SU-DHL-6 (cell line): ENCODE measurements around the gene ARHGAP27.

Source experiments
- H2AFZ ChIP-seq: fragments of 200-600 bp; sonication (generic); 2 replicates; pipeline ENCODE4 v1.6.1; 2014; ENCODE audit warnings: low read depth, mild to moderate bottlenecking, moderate library complexity, mixed read lengths, antibody characterized with exemption, low read length; ENCODE audit not compliant: severe bottlenecking
- H3F3A ChIP-seq: fragments of 200-600 bp; shearing (Covaris generic); 2 replicates; pipeline ENCODE4 v1.6.0; 2016; ENCODE audit warnings: antibody characterized with exemption, mild to moderate bottlenecking; ENCODE audit not compliant: insufficient read depth
- H3K27ac ChIP-seq: fragments of 200-600 bp; sonication (generic); 2 replicates; pipeline ENCODE4 v1.5.1; 2016; ENCODE audit warnings: low read depth, mild to moderate bottlenecking, low read length, moderate library complexity, mixed read lengths
- H3K27me3 ChIP-seq: fragments of 200-600 bp; sonication (generic), shearing (Covaris generic); 2 replicates; pipeline ENCODE4 v1.6.0; 2014; ENCODE audit warnings: mild to moderate bottlenecking, low read length
- H3K36me3 ChIP-seq: fragments of 200-600 bp; sonication (generic); 2 replicates; pipeline ENCODE4 v1.6.1; 2014; ENCODE audit warnings: mild to moderate bottlenecking, low read length, mixed read lengths
- H3K4me2 ChIP-seq: fragments of 300-600, 200-600 bp; shearing (Covaris generic), sonication (generic); 2 replicates; pipeline ENCODE4 v1.6.0; 2014; ENCODE audit warnings: low read length, low read depth, mild to moderate bottlenecking; ENCODE audit not compliant: poor library complexity, severe bottlenecking
- H3K4me3 ChIP-seq: fragments of 200-600 bp; sonication (generic); 2 replicates; pipeline ENCODE4 v1.5.1; 2014; ENCODE audit warnings: antibody characterized with exemption, low read length, mild to moderate bottlenecking, mixed read lengths; ENCODE audit not compliant: insufficient read depth, poor library complexity, severe bottlenecking
- H3K79me2 ChIP-seq: fragments of 200-600 bp; sonication (generic); 2 replicates; pipeline ENCODE4 v1.6.1; 2014; ENCODE audit warnings: mild to moderate bottlenecking, low read length, moderate library complexity; ENCODE audit not compliant: insufficient read depth
- H3K9ac ChIP-seq: fragments of 200-600 bp; sonication (generic); 2 replicates; pipeline ENCODE4 v1.7.0; 2014; ENCODE audit warnings: mild to moderate bottlenecking, low read length
- H3K9me2 ChIP-seq: fragments of 200-600 bp; sonication (generic); replicated peaks from 2 replicates; pipeline ENCODE4 v1.6.1; 2014; ENCODE audit warnings: low read length; ENCODE audit not compliant: insufficient read depth
- H3K9me3 ChIP-seq: fragments of 200-600 bp; sonication (generic); 2 replicates; pipeline ENCODE4 v1.6.1; 2014; ENCODE audit warnings: low read length, mixed read lengths; ENCODE audit not compliant: insufficient read depth
- H4K20me1 ChIP-seq: fragments of 200-600 bp; sonication (generic); 2 replicates; pipeline ENCODE4 v1.6.1; 2014; ENCODE audit warnings: low read depth, mild to moderate bottlenecking, antibody characterized with exemption, low read length, moderate library complexity, mixed read lengths
- EZH2phosphoT487 ChIP-seq: fragments of 200-600 bp; sonication (generic), shearing (Covaris generic); conservative IDR thresholded peaks from 2 replicates; pipeline ENCODE4 v1.6.1; 2018; ENCODE audit warnings: mild to moderate bottlenecking, antibody characterized with exemption, low read length, moderate library complexity, mixed read lengths
- TF ChIP-seq, protein P1 (sequence below): fragments of 200-600 bp; sonication (generic); IDR thresholded peaks from one replicate; pipeline ENCODE4 v1.5.1; 2017; ENCODE audit warnings: antibody characterized with exemption, mild to moderate bottlenecking, low read length, moderate library complexity; ENCODE audit not compliant: insufficient read depth, poor library complexity, severe bottlenecking

Gene ARHGAP27

GRCh38 chr17:45370949-45371413, 61.7 kb downstream of the ARHGAP27 start:
- Histone ChIP-seq H3K27ac (no peak overlapping the region), H4K20me1 (no peaks in the 10 kb centered on the region), H3K27me3 (no peaks in the 10 kb centered on the region), H3K36me3 (no peaks in the 10 kb centered on the region), H3F3A (no peaks in the 10 kb centered on the region), H3K4me3 (no peak overlapping the region), H3K9ac (no peak overlapping the region), H2AFZ (no peak overlapping the region), H3K79me2 (no peaks in the 10 kb centered on the region), H3K9me3 (no peaks in the 10 kb centered on the region), H3K9me2 (no peaks in the 10 kb centered on the region), H3K4me2 (no peak overlapping the region)
- TF ChIP-seq, protein P1, sequence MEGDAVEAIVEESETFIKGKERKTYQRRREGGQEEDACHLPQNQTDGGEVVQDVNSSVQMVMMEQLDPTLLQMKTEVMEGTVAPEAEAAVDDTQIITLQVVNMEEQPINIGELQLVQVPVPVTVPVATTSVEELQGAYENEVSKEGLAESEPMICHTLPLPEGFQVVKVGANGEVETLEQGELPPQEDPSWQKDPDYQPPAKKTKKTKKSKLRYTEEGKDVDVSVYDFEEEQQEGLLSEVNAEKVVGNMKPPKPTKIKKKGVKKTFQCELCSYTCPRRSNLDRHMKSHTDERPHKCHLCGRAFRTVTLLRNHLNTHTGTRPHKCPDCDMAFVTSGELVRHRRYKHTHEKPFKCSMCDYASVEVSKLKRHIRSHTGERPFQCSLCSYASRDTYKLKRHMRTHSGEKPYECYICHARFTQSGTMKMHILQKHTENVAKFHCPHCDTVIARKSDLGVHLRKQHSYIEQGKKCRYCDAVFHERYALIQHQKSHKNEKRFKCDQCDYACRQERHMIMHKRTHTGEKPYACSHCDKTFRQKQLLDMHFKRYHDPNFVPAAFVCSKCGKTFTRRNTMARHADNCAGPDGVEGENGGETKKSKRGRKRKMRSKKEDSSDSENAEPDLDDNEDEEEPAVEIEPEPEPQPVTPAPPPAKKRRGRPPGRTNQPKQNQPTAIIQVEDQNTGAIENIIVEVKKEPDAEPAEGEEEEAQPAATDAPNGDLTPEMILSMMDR = no peak

GRCh38 chr17:45369421-45369820, 63.2 kb downstream of the ARHGAP27 start:
- Histone ChIP-seq H3K4me3 (no peak overlapping the region), H3K27me3 (no peaks in the 10 kb centered on the region), H3K9me2 (no peaks in the 10 kb centered on the region), H3K9ac (no peak overlapping the region), H3K79me2 (no peaks in the 10 kb centered on the region), H3K9me3 (no peaks in the 10 kb centered on the region), H3K27ac (no peak overlapping the region), H4K20me1 (no peaks in the 10 kb centered on the region), H2AFZ (no peak overlapping the region), H3F3A (no peaks in the 10 kb centered on the region), H3K36me3 (no peaks in the 10 kb centered on the region), H3K4me2 (no peak overlapping the region)
- TF ChIP-seq, protein P1 = no peak
- no peak for TF ChIP-seq EZH2phosphoT487

DNA sequence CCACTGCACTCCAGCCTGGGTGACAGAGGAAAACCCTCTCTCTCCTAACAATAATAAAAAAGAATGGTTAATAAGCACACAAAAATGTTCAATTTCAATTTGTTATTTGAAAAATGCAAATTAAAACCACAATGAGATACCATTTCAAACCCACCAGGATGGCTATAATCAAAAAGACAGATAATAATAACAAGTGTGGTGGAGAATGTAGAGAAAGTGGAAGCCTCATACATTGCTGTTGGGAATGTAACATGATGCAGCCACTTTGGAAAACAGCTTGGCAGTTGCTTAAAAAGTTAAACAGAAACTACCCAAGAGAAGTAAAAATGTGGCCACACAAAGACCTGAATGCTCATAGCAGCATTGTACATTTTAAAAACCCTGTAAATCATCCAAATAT, 64.0 kb downstream of the ARHGAP27 start:
- Histone ChIP-seq H3K9me2 (no peaks in the 10 kb centered on the region), H3K79me2 (no peaks in the 10 kb centered on the region), H3F3A (no peaks in the 10 kb centered on the region), H3K4me3 (no peak overlapping the region), H2AFZ (no peak overlapping the region), H3K27ac (no peak overlapping the region), H3K4me2 (no peak overlapping the region), H3K9ac (no peak overlapping the region), H4K20me1 (no peaks in the 10 kb centered on the region), H3K36me3 (no peaks in the 10 kb centered on the region), H3K9me3 (no peaks in the 10 kb centered on the region), H3K27me3 (no peaks in the 10 kb centered on the region)
- TF ChIP-seq EZH2phosphoT487 = no peak

DNA sequence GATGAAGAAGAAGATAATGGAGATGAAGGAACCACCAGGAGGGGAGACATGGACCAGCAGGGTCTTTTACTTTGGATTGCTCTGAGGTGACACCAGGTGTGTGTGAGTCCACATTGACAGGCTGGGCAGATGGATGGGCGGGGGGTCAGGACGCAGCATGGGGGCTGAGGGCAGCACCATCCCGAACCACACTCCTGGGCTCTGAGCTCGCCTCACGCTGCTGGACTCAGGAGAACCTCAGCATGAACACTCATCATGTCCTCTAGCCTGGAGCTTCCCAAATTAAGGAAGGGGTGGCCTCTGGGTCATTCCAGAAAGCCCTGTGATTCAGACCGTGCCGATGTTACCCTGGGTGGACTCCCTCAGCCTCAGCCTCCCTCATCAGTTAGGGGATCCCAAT, 65.5 kb downstream of the ARHGAP27 start:
- no peak overlapping the region for H3K9ac ChIP-seq

More for the DNA sequence above, 65.5 kb downstream of the ARHGAP27 start:
- no peak overlapping the region for H3K27ac ChIP-seq
- H3K9me3 ChIP-seq = no peaks in the 10 kb centered on the region
- no peaks in the 10 kb centered on the region for H3F3A ChIP-seq
- no peak overlapping the region for H3K4me3 ChIP-seq
- H3K36me3 ChIP-seq = no peaks in the 10 kb centered on the region
- H3K9me2 ChIP-seq = no peaks in the 10 kb centered on the region
- H2AFZ ChIP-seq = no peak overlapping the region
- no peak overlapping the region for H3K4me2 ChIP-seq
- H4K20me1 ChIP-seq = no peaks in the 10 kb centered on the region
- H3K79me2 ChIP-seq = no peaks in the 10 kb centered on the region
- no peak for TF ChIP-seq EZH2phosphoT487
- TF ChIP-seq, protein P1 = no peak
- no peaks in the 10 kb centered on the region for H3K27me3 ChIP-seq
